ENCODE data around the gene UCK2. TPM values are rescaled to one million over a fixed set of nuclear protein-coding genes. Genes with fewer than 3 reads are reported as not detected.

UCK2 gene
- total RNA-seq, 1 experiment from 2014 or later: 91.2 TPM

DNA sequence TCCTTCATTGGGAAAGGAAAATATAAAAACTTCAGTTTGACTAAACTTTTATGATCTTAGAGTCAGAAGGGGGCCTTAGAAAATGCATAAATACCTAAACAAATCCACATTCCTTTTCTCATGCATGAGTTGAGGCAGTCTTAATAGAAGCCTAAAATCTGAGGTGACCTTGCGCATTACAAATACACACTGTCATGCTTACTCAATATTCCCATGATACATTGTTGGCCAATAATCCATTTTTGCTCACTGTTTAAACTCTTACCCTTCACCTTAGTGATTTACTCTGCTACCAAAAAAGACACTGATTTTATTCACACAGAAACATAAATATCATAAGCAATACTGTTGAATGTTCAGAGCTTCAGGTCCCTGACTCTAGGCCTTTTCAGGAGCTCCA, 39.7 kb upstream of the UCK2 start:
- intact Hi-C loops (cut with micrococcal nuclease; ENCODE audit: unreplicated experiment): no loop called here
- BruUV-seq (replicated peaks): no TSS peak
- in situ Hi-C loops (cut with HindIII; ENCODE audit: low pct_unique_long_range_greater_than_20kb, low sequenced_read_pairs): no loop called here
- TF ChIP-seq, protein P1, sequence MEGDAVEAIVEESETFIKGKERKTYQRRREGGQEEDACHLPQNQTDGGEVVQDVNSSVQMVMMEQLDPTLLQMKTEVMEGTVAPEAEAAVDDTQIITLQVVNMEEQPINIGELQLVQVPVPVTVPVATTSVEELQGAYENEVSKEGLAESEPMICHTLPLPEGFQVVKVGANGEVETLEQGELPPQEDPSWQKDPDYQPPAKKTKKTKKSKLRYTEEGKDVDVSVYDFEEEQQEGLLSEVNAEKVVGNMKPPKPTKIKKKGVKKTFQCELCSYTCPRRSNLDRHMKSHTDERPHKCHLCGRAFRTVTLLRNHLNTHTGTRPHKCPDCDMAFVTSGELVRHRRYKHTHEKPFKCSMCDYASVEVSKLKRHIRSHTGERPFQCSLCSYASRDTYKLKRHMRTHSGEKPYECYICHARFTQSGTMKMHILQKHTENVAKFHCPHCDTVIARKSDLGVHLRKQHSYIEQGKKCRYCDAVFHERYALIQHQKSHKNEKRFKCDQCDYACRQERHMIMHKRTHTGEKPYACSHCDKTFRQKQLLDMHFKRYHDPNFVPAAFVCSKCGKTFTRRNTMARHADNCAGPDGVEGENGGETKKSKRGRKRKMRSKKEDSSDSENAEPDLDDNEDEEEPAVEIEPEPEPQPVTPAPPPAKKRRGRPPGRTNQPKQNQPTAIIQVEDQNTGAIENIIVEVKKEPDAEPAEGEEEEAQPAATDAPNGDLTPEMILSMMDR (IDR thresholded peaks at IDR 0.05): no peak
- TF ChIP-seq TCF7L2 (IDR thresholded peaks at IDR 0.05; ENCODE audit: low read depth, low read length) (no peak), SIN3A (IDR thresholded peaks at IDR 0.05; ENCODE audit: borderline replicate concordance, insufficient read depth, low read depth, low read length) (no peak), POLR2AphosphoS5 (IDR thresholded peaks at IDR 0.05; ENCODE audit: low read depth, low read length) (no peak)
- POLR2A ChIA-PET: no interaction called here
- DNase-seq (ENCODE audit: low read depth, low spot score): no peak
- CTCF ChIA-PET: no interaction called here
- Histone ChIP-seq H3K4me1 (ENCODE audit: control insufficient read depth, insufficient read depth, low read length) (no peaks in the 10 kb centered on the region), H3K9me3 (ENCODE audit: control insufficient read depth, insufficient read depth, low read depth, low read length) (no peaks in the 10 kb centered on the region), H3K4me3 (ENCODE audit: low read depth in 2 of 2, low read length in 2 of 2) (no peak overlapping the region), H3K36me3 (ENCODE audit: control insufficient read depth, insufficient read depth, low read length) (no peaks in the 10 kb centered on the region), H3K27ac (ENCODE audit: low read length) (no peak overlapping the region), H3K27me3 (ENCODE audit: control insufficient read depth, insufficient read depth, low read length) (no peaks in the 10 kb centered on the region)
- ATAC-seq: no peak

DNA sequence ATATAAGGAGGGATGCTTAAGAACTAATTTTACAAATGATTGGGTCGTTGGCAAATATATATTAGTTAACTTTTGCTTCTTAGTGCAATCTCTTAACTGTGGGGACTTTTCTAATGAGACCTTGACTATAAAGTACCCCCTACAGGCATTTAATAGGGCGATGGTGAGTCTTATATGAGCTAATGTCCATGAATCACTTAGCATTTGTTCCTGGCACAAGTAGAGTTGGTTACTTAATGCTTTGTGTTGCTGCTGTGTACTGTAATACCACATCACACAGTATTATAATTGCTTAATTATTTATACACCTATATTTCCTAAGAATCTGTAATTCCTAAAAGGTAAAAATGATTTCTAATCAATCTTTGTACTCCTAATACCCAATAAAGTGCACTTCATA, 33.5 kb upstream of the UCK2 start:
- H3K4me1 ChIP-seq (ENCODE audit: control insufficient read depth, insufficient read depth, low read length): no peaks in the 10 kb centered on the region
- H3K9me3 ChIP-seq (ENCODE audit: control insufficient read depth, insufficient read depth, low read depth, low read length): no peaks in the 10 kb centered on the region
- DNase-seq (ENCODE audit: low read depth, low spot score) (no peak), ATAC-seq (no peak)
- H3K36me3 ChIP-seq (ENCODE audit: control insufficient read depth, insufficient read depth, low read length): no peaks in the 10 kb centered on the region
- intact Hi-C loops (cut with micrococcal nuclease; ENCODE audit: unreplicated experiment) (no loop called here), in situ Hi-C loops (cut with HindIII; ENCODE audit: low pct_unique_long_range_greater_than_20kb, low sequenced_read_pairs) (no loop called here)
- ChIA-PET CTCF (no interaction called here), POLR2A (no interaction called here)
- H3K27ac ChIP-seq (ENCODE audit: low read length): no peak overlapping the region
- no peak for TF ChIP-seq TCF7L2 (IDR thresholded peaks at IDR 0.05; ENCODE audit: low read depth, low read length)
- no peak for TF ChIP-seq SIN3A (IDR thresholded peaks at IDR 0.05; ENCODE audit: borderline replicate concordance, insufficient read depth, low read depth, low read length)
- TF ChIP-seq, protein P2, sequence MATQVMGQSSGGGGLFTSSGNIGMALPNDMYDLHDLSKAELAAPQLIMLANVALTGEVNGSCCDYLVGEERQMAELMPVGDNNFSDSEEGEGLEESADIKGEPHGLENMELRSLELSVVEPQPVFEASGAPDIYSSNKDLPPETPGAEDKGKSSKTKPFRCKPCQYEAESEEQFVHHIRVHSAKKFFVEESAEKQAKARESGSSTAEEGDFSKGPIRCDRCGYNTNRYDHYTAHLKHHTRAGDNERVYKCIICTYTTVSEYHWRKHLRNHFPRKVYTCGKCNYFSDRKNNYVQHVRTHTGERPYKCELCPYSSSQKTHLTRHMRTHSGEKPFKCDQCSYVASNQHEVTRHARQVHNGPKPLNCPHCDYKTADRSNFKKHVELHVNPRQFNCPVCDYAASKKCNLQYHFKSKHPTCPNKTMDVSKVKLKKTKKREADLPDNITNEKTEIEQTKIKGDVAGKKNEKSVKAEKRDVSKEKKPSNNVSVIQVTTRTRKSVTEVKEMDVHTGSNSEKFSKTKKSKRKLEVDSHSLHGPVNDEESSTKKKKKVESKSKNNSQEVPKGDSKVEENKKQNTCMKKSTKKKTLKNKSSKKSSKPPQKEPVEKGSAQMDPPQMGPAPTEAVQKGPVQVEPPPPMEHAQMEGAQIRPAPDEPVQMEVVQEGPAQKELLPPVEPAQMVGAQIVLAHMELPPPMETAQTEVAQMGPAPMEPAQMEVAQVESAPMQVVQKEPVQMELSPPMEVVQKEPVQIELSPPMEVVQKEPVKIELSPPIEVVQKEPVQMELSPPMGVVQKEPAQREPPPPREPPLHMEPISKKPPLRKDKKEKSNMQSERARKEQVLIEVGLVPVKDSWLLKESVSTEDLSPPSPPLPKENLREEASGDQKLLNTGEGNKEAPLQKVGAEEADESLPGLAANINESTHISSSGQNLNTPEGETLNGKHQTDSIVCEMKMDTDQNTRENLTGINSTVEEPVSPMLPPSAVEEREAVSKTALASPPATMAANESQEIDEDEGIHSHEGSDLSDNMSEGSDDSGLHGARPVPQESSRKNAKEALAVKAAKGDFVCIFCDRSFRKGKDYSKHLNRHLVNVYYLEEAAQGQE (IDR thresholded peaks at IDR 0.05; ENCODE audit: insufficient read depth in 1 of 2, low read depth in 2 of 2, low read length in 1 of 2): no peak
- TF ChIP-seq, protein P1 (IDR thresholded peaks at IDR 0.05): no peak
- TF ChIP-seq POLR2AphosphoS5 (IDR thresholded peaks at IDR 0.05; ENCODE audit: low read depth, low read length): no peak
- no peak overlapping the region for H3K4me3 ChIP-seq (ENCODE audit: low read depth in 2 of 2, low read length in 2 of 2)
- no peaks in the 10 kb centered on the region for H3K27me3 ChIP-seq (ENCODE audit: control insufficient read depth, insufficient read depth, low read length)
- no TSS peak for BruUV-seq (replicated peaks)
